ENCODE data around the gene SZRD1.
"Not testable (repeated sequence)": the region's sequence is repeated elsewhere in the genome, so short reads cannot be mapped to it uniquely, and the experiment has no call there.

Gene SZRD1

GRCh38 chr1:16366722-16367257, at the start of gene SZRD1:
SZRD1 (plus strand) TSS chr1:16367242; CDS start chr1:16367258, 16 bp downstream.
- peak; percentile 92 for FAIRE-seq
- peak; percentile 98 for DNase-seq (ENCODE audit: low spot score)

- DNase-seq (ENCODE audit: low spot score) (no peak), FAIRE-seq (no peak)
Observed at GRCh38 chr1:16318555-16318954, 48.5 kb upstream of the SZRD1 start.

- DNase-seq (ENCODE audit: low spot score): no peak
- FAIRE-seq: no peak
Observed at GRCh38 chr1:16321176-16321867, 45.7 kb upstream of the SZRD1 start.

- FAIRE-seq (peak; percentile 69), DNase-seq (ENCODE audit: low spot score) (peak; percentile 32)
Observed at GRCh38 chr1:16324456-16324890, 42.6 kb upstream of the SZRD1 start.

- DNase-seq (ENCODE audit: low spot score) (no peak), FAIRE-seq (no peak)
Observed at GRCh38 chr1:16326833-16327404, 40.1 kb upstream of the SZRD1 start.

GRCh38 chr1:16334655-16335340, 32.2 kb upstream of the SZRD1 start:
- DNase-seq (ENCODE audit: low spot score): no peak
- FAIRE-seq: no peak

- no peak for DNase-seq (ENCODE audit: low spot score)
- FAIRE-seq: no peak
Observed at GRCh38 chr1:16338961-16339360, 28.1 kb upstream of the SZRD1 start.

- DNase-seq (ENCODE audit: low spot score): no peak
- no peak for FAIRE-seq
Observed at GRCh38 chr1:16340673-16341072, 26.4 kb upstream of the SZRD1 start.

GRCh38 chr1:16342331-16343062, 24.5 kb upstream of the SZRD1 start:
- DNase-seq (ENCODE audit: low spot score): no peak
- FAIRE-seq: no peak

GRCh38 chr1:16343276-16343675, 23.8 kb upstream of the SZRD1 start:
- not testable (repeated sequence) for FAIRE-seq; DNase-seq (ENCODE audit: low spot score)

- no peak for FAIRE-seq
- no peak for DNase-seq (ENCODE audit: low spot score)
Observed at GRCh38 chr1:16348414-16349182, 18.4 kb upstream of the SZRD1 start.

GRCh38 chr1:16349847-16350406, 17.1 kb upstream of the SZRD1 start:
- FAIRE-seq (no peak), DNase-seq (ENCODE audit: low spot score) (no peak)

GRCh38 chr1:16351456-16351993, 15.5 kb upstream of the SZRD1 start:
- FAIRE-seq (no peak), DNase-seq (ENCODE audit: low spot score) (no peak)

GRCh38 chr1:16351994-16352841, 14.8 kb upstream of the SZRD1 start, which contains the start of gene FBXO42:
FBXO42 (minus strand) TSS chr1:16352480; CDS start chr1:16315418, 37,062 bp downstream.
- FAIRE-seq: no peak
- peak; percentile 80 for DNase-seq (ENCODE audit: low spot score)

GRCh38 chr1:16352842-16353535, 14.1 kb upstream of the SZRD1 start:
- FAIRE-seq (no peak), DNase-seq (ENCODE audit: low spot score) (no peak)

GRCh38 chr1:16354619-16355018, 12.4 kb upstream of the SZRD1 start:
- FAIRE-seq: no peak
- DNase-seq (ENCODE audit: low spot score): no peak

GRCh38 chr1:16356867-16357266, 10.2 kb upstream of the SZRD1 start:
- no peak for FAIRE-seq
- DNase-seq (ENCODE audit: low spot score): no peak

GRCh38 chr1:16365146-16365498, 1.9 kb upstream of the SZRD1 start:
- not testable (repeated sequence) for DNase-seq (ENCODE audit: low spot score); FAIRE-seq

All from RCC 7860 (cell line).